SK-N-SH (cell line): ENCODE data around the gene TMEM243. TPM values are rescaled to one million over a fixed set of nuclear protein-coding genes. Genes with fewer than 3 reads are reported as not detected.

Experiments used
- CTCF ChIA-PET: fragments of 300-600, 350-600 bp; formaldehyde crosslinking; extraction: SDS; loops from one replicate; lab custom pipeline; 2021; lab: Yijun Ruan, JAX
- POLR2A ChIA-PET: fragments of 350-600 bp; sonication (Branson Sonifier 250); formaldehyde crosslinking; extraction: SDS; loops from one replicate; lab custom pipeline; 2020; ENCODE audit warnings: antibody characterized with exemption, inconsistent platforms; lab: Yijun Ruan, JAX
- DNase-seq: peaks from one replicate; pipeline ENCODE4 v3.0.0; 2012
- H2AFZ ChIP-seq: fragments of 200-600 bp; sonication (generic); 2 replicates; pipeline ENCODE4 v1.8.1; 2016; ENCODE audit warnings: antibody characterized with exemption, mild to moderate bottlenecking, low read depth
- H3F3A ChIP-seq: fragments of 200-600 bp; sonication (generic); replicated peaks from 2 replicates; pipeline ENCODE3; 2016; ENCODE audit warnings: antibody characterized with exemption, mild to moderate bottlenecking; ENCODE audit not compliant: insufficient read depth
- H3K27ac ChIP-seq, 2 experiments: fragments of 200-500 bp in 1 of 2; fragments of 200-600 bp in 1 of 2; sonication (Bioruptor generic) in 1 of 2; sonication (generic), shearing (Covaris generic) in 1 of 2; 2 replicates each; pipeline versions ENCODE4 v1.5.1 to v1.6.1; 2014 to 2016; ENCODE audit warnings: low read depth in 2 of 2, inconsistent platforms in 1 of 2, low read length in 1 of 2, mild to moderate bottlenecking in 1 of 2, mixed read lengths in 1 of 2
- H3K27me3 ChIP-seq: fragments of 200-600 bp; sonication (generic), shearing (Covaris generic); 2 replicates; pipeline ENCODE4 v1.6.1; 2016; ENCODE audit warnings: mixed run types; ENCODE audit not compliant: insufficient read depth
- H3K36me3 ChIP-seq, 2 experiments: fragments of 200-500 bp in 1 of 2; fragments of 200-600 bp in 1 of 2; sonication (Bioruptor generic) in 1 of 2; sonication (generic) in 1 of 2; replicated peaks in 1 of 2; 2 replicates each; pipeline versions ENCODE3 to v1.5.1; 2014 to 2016; ENCODE audit warnings: low read length in 1 of 2, mild to moderate bottlenecking in 1 of 2; ENCODE audit not compliant: insufficient read depth in 2 of 2, control insufficient read depth in 1 of 2
- H3K4me1 ChIP-seq, 2 experiments: fragments of 200-500 bp in 1 of 2; fragments of 200-600 bp in 1 of 2; sonication (Bioruptor generic) in 1 of 2; sonication (generic), shearing (Covaris generic) in 1 of 2; 2 replicates each; pipeline versions ENCODE4 v1.5.1 to v1.6.1; 2014 to 2016; ENCODE audit warnings: low read depth in 1 of 2, low read length in 1 of 2, mixed run types in 1 of 2; ENCODE audit not compliant: insufficient read depth in 2 of 2, control insufficient read depth in 1 of 2
- H3K4me2 ChIP-seq: fragments of 200-600 bp; sonication (generic), shearing (Covaris generic); 2 replicates; pipeline ENCODE4 v1.6.1; 2017; ENCODE audit warnings: mixed run types
- H3K4me3 ChIP-seq, 2 experiments: fragments of 200-500 bp in 1 of 2; fragments of 200-600 bp in 1 of 2; sonication (Bioruptor generic) in 1 of 2; sonication (generic), shearing (Covaris generic) in 1 of 2; 2 replicates each; pipeline versions ENCODE4 v1.5.1 to v1.8.1; 2014 to 2016; ENCODE audit warnings: low read depth in 2 of 2, inconsistent platforms in 1 of 2, low read length in 1 of 2, mild to moderate bottlenecking in 1 of 2, mixed read lengths in 1 of 2, moderate library complexity in 1 of 2
- H3K79me2 ChIP-seq: fragments of 200-600 bp; sonication (generic); 2 replicates; pipeline ENCODE4 v1.8.1; 2017; ENCODE audit warnings: mild to moderate bottlenecking; ENCODE audit not compliant: insufficient read depth
- H3K9ac ChIP-seq: fragments of 200-600 bp; sonication (generic); 2 replicates; pipeline ENCODE4 v1.6.1; 2017; ENCODE audit warnings: mixed run types
- H3K9me2 ChIP-seq: fragments of 200-600 bp; sonication (generic); 2 replicates; pipeline ENCODE4 v1.6.1; 2017; ENCODE audit warnings: mixed run types
- H3K9me3 ChIP-seq: fragments of 200-600 bp; sonication (generic); 2 replicates; pipeline ENCODE4 v1.6.1; 2017; ENCODE audit warnings: mixed run types, mild to moderate bottlenecking, moderate library complexity
- H4K20me1 ChIP-seq: fragments of 200-600 bp; sonication (generic); 2 replicates; pipeline ENCODE4 v1.6.1; 2017; ENCODE audit warnings: mild to moderate bottlenecking, mixed run types; ENCODE audit not compliant: insufficient read depth
- EP300 ChIP-seq, 2 experiments: IDR thresholded peaks; 2 replicates each; pipeline versions ENCODE4 v1.4.0 to v1.6.1; 2012; ENCODE audit warnings: borderline replicate concordance in 1 of 2, low read depth in 1 of 2, low read length in 1 of 2
- NRF1 ChIP-seq: IDR thresholded peaks from 2 replicates; pipeline ENCODE4 v1.6.1; 2012; ENCODE audit warnings: low read depth, mild to moderate bottlenecking, low read length
- REST ChIP-seq: IDR thresholded peaks from 2 replicates; pipeline ENCODE4 v1.6.1; 2012; ENCODE audit warnings: mild to moderate bottlenecking, low read depth, low read length, moderate library complexity
- RXRA ChIP-seq: IDR thresholded peaks from 2 replicates; pipeline ENCODE4 v1.4.0; 2012; ENCODE audit warnings: low read depth, mild to moderate bottlenecking, borderline replicate concordance
- SIN3A ChIP-seq: IDR thresholded peaks from 2 replicates; pipeline ENCODE4 v1.6.1; 2012; ENCODE audit warnings: low read depth, mild to moderate bottlenecking, low read length, moderate library complexity, borderline replicate concordance
- SMC3 ChIP-seq: IDR thresholded peaks from 2 replicates; pipeline ENCODE4 v1.6.1; 2012; ENCODE audit warnings: low read depth, low read length, improper control_type of control experiment
- USF1 ChIP-seq: IDR thresholded peaks from 2 replicates; pipeline ENCODE4 v1.4.0; 2012; ENCODE audit warnings: low read depth, borderline replicate concordance
- YY1 ChIP-seq: IDR thresholded peaks from 2 replicates; pipeline ENCODE4 v1.4.0; 2012; ENCODE audit warnings: low read depth, mild to moderate bottlenecking
- WGBS: methylation state at CpG from one replicate; pipeline ENCODE4 v1.1.6; 2017; ENCODE audit warnings: low lambda C conversion rate; 5-methylcytosine and 5-hydroxymethylcytosine counted together
- polyA plus RNA-seq, 3 experiments: library from polyadenylated mRNA; depleted of rRNA; stranded (reverse); fragments of >200 nt; gene quantifications; 2 replicates each; pipeline ENCODE4 v1.2.3, GENCODE V29; 2012
- TF ChIP-seq, protein P1 (sequence below): fragments of 150-350 bp; IDR thresholded peaks from 2 replicates; pipeline ENCODE4 v1.6.1; 2017; ENCODE audit warnings: antibody characterized with exemption, low read length, low read depth, borderline replicate concordance

Gene TMEM243
- polyA plus RNA-seq, 1 of the 3 experiments (the other 2 are of a cell fraction), result 31.1 TPM

DNA sequence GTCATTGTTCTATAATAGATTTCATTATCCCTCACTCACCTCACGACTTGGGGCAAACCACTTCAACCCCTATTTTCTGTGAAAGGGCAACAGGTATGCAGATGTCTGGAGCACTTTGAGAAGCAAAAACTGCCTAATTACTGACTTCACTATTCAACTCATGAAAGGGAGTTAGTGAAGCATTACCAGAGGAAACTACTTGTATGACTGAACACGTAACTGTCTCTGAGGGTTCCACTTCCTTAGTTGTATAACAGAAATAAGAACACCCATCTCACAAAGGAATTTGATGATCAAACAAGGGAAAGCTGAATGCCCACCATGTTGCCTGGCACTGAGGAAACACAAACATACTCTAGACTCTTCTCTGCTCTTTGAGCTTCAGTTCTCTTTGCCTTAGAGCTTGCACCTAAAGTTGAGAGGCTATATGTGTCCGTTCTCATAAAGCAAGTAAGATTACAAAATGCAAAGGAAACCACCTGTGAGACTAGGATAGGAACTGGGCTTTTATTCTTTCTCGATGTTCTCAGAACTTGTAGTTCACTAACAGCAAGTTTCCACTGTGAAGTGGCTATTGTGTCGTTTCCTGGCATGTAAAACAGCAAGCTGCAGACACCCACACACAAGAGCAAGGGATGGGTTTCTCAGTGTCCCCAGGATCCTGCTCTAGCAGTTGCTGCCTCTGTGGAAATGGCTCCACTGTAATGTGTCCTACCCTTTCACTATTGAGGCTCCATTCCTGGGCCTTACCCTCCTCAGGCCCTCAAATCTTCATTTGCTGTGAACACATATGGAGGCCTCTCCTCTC, 2.6 kb downstream of the TMEM243 start (continued):
- no peak for TF ChIP-seq REST
- TF ChIP-seq, all 33 proteins: peak for 0

DNA sequence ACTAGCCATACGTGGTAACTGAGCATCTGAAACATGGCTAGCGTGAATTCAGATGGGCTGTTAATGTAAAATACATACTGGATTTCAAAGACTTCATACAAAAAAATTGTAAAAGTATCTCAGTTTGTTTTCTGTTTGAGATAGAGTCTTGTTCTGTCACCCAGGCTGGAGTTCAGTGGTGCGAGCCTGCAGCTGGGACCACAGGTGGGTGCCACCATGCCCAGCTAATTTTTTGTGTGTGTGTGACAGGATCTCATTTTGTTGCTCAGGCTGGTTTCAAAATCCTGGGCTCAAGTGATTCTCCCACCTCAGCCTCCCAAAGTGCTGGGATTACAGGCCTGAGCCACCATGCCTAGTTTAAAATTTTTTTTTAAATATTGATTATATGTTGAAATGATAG, 4.5 kb downstream of the TMEM243 start:
- H2AFZ ChIP-seq, result no peak overlapping the region
- H4K20me1 ChIP-seq, result no peaks in the 10 kb centered on the region; the same call in 1 of the 2 replicates
- ChIA-PET CTCF (interaction anchor here (1.3 to 1.6 kb wide), 3 partner anchors 21 to 67 kb away, joined by 3 to 5 read pairs (median 4); no protein-coding TSS in a partner anchor), POLR2A (interaction anchor here (1.2 kb wide), 1 partner anchor 8 kb away, joined by 4 read pairs; no protein-coding TSS in a partner anchor)
- no peak overlapping the region for H3K9ac ChIP-seq
- 99% methylated on average over 3 of the region's 3 CpGs for WGBS
- peaks cover 59% of the 10 kb centered on the region for H3K79me2 ChIP-seq
- TF ChIP-seq USF1 (no peak), NRF1 (no peak), RXRA (no peak), SMC3 (no peak), SIN3A (no peak), EP300 (IDR thresholded peaks at IDR 0.05; ENCODE audit: borderline replicate concordance in 1 of 2, low read depth in 1 of 2, low read length in 1 of 2) (no peak), YY1 (no peak)
- TF ChIP-seq, protein P1, sequence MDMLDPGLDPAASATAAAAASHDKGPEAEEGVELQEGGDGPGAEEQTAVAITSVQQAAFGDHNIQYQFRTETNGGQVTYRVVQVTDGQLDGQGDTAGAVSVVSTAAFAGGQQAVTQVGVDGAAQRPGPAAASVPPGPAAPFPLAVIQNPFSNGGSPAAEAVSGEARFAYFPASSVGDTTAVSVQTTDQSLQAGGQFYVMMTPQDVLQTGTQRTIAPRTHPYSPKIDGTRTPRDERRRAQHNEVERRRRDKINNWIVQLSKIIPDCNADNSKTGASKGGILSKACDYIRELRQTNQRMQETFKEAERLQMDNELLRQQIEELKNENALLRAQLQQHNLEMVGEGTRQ, result no peak
- peaks cover 0 to 27% of the 10 kb centered on the region in 2 experiments for H3K36me3 ChIP-seq
- no peak overlapping the region for H3K27ac ChIP-seq
- H3K9me2 ChIP-seq, result no peaks in the 10 kb centered on the region
- H3K9me3 ChIP-seq, result no peaks in the 10 kb centered on the region
- peaks cover 0 to 22% of the 10 kb centered on the region in 2 experiments; a peak in 2 of 4 replicates for H3K4me1 ChIP-seq
- H3K4me3 ChIP-seq, result no peak overlapping the region
- DNase-seq, result no peak
- no peak overlapping the region for H3K4me2 ChIP-seq
- no peaks in the 10 kb centered on the region for H3K27me3 ChIP-seq
- peaks cover 5% of the 10 kb centered on the region for H3F3A ChIP-seq
